ENCODE results near the gene KBTBD2.
"Not testable (repeated sequence)": the region's sequence is repeated elsewhere in the genome, so short reads cannot be mapped to it uniquely, and the experiment has no call there.

The KBTBD2 gene

GRCh38 chr7:32893207-32893524 lies 1.6 kb upstream of the KBTBD2 start:
- DNase-seq: no peak

GRCh38 chr7:32892521-32893206 lies 1.1 kb upstream of the KBTBD2 start:
- DNase-seq: peak; percentile 81

- peak; percentile 97 for DNase-seq
Observed at GRCh38 chr7:32891800-32892520, 400 bp upstream of the KBTBD2 start.

GRCh38 chr7:32890793-32891042 lies 842 bp downstream of the KBTBD2 start:
- no peak for DNase-seq

- DNase-seq: peak; percentile 42
Observed at GRCh38 chr7:32890010-32890792, 1.4 kb downstream of the KBTBD2 start.

- no peak for DNase-seq
Observed at GRCh38 chr7:32888505-32888904, 3.1 kb downstream of the KBTBD2 start.

GRCh38 chr7:32887395-32887794 lies 4.2 kb downstream of the KBTBD2 start:
- DNase-seq: no peak

GRCh38 chr7:32881074-32881982 lies 10.2 kb downstream of the KBTBD2 start:
- DNase-seq: peak; percentile 49

GRCh38 chr7:32879460-32879859 lies 12.1 kb downstream of the KBTBD2 start:
- no peak for DNase-seq

- DNase-seq: not testable (repeated sequence)
Observed at GRCh38 chr7:32878023-32878422, 13.5 kb downstream of the KBTBD2 start.

- no peak for DNase-seq
Observed at GRCh38 chr7:32872421-32872820, 19.1 kb downstream of the KBTBD2 start.

GRCh38 chr7:32871624-32872371 lies 19.8 kb downstream of the KBTBD2 start:
- no peak for DNase-seq

GRCh38 chr7:32870298-32870697 lies 21.3 kb downstream of the KBTBD2 start:
- DNase-seq: no peak

- DNase-seq: no peak
Observed at GRCh38 chr7:32869716-32870115, 21.8 kb downstream of the KBTBD2 start.

- DNase-seq: no peak
Observed at GRCh38 chr7:32868116-32868515, 23.4 kb downstream of the KBTBD2 start.

- no peak for DNase-seq
Observed at GRCh38 chr7:32865448-32866030, 26.0 kb downstream of the KBTBD2 start.

GRCh38 chr7:32863872-32864271 lies 27.7 kb downstream of the KBTBD2 start:
- DNase-seq: not testable (repeated sequence)

GRCh38 chr7:32860090-32860489 lies 31.5 kb downstream of the KBTBD2 start:
- DNase-seq: no peak

- no peak for DNase-seq
Observed at GRCh38 chr7:32858648-32859047, 32.9 kb downstream of the KBTBD2 start.

GRCh38 chr7:32857063-32857462 lies 34.5 kb downstream of the KBTBD2 start:
- DNase-seq: not testable (repeated sequence)

Measured in fibroblast of skin of abdomen (primary cell).